A375 (cell line): ENCODE measurements around the gene PABPC1L2A. TPM values are rescaled to one million over a fixed set of nuclear protein-coding genes. Genes with fewer than 3 reads are reported as not detected.

ENCODE experiments used
- total RNA-seq: library from RNA; depleted of rRNA; stranded (reverse); fragments of >200 nt; shearing (Covaris generic); gene quantifications from 2 replicates; pipeline ENCODE4 v1.2.3, GENCODE V29; 2014; rRNA removed

PABPC1L2A gene
- total RNA-seq, result not detected in 2 replicates

DNA sequence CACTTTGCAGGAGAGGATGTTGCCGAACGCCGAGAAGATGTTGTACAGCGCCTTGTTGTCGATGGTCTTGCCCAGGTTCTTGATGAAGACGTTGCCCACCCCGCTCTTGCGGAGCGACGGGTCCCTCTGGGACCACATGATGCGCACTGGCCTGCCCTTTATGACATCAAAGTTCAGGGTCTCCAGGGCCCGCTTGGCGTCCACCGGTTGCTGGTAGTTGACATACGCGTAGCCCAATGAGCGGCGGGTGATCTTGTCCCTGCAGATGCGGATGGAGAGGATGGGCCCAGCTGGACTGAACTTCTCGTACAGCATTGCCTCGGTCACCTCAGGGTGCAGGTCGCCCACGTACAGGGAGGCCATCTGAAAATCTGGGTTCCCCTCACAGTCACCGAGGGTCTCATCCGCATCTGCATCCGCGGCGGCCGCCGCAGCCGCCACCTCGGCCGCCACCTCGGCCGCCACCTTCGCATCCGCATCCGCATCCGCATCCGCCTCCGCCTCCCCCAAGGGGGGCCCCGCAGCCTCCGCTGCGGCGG is at the start of gene PABPC1L2A:
Gene PABPC1L2A, minus strand, starts transcription at position 489 of the 539 bp plus-strand sequence. Its CDS starts 126 bp downstream, at position 363.

Other genes with a start within 250 kb of the PABPC1L2A start
- gene FAM236C, start 166.9 kb downstream of the PABPC1L2A start, total RNA-seq, result not detected in 2 replicates
- not detected in 2 replicates for gene FAM236A, start 141.3 kb downstream of the PABPC1L2A start, total RNA-seq
- gene DMRTC1, start 135.7 kb downstream of the PABPC1L2A start, total RNA-seq, result not detected in 2 replicates
- gene PABPC1L2B, start 76.6 kb downstream of the PABPC1L2A start, total RNA-seq, result 0.19 TPM in 1 of 2 replicates, not detected in the other
- gene NAP1L2, start 135.3 kb upstream of the PABPC1L2A start, total RNA-seq, result 0.74 and 0.94 TPM in 2 replicates